Jurkat, Clone E6-1 (cell line): ENCODE measurements around the gene MMP24.

Source experiments
- DNase-seq: peaks from one replicate; pipeline ENCODE4 v3.0.0-alpha.2; 2011; ENCODE audit warnings: low read depth, low spot score
- H3K4me3 ChIP-seq: 2 replicates; pipeline ENCODE4 v1.5.1; 2011; ENCODE audit warnings: mild to moderate bottlenecking, low read length, control low read depth, moderate library complexity

The MMP24 gene

GRCh38 chr20:35215066-35215956 lies 11.2 kb upstream of the MMP24 start:
- DNase-seq = no peak
- H3K4me3 ChIP-seq = no peak overlapping the region

DNA sequence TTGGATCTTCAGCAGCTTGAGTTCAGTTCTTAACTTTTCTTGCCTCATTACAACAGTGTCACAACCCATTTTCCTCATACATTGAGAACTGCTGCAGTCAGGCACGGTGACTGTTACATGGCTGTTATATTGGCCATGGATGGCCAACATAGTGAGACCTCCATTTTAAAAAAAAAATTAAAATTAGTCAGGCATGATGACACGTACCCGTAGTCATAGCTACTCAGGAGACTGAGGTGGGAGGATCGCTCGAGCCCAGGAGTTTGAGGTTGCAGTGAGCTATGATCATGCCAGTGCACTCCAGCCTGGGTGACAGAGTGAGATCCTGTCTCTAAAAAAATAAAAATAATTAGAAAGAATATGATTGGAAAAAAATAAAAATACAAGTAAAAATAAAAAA lies 9.9 kb upstream of the MMP24 start:
- DNase-seq = no peak
- no peak overlapping the region for H3K4me3 ChIP-seq

- H3K4me3 ChIP-seq = no peak overlapping the region
- DNase-seq = peak; percentile 9
Measured at GRCh38 chr20:35223941-35224340, 2.5 kb upstream of the MMP24 start.

DNA sequence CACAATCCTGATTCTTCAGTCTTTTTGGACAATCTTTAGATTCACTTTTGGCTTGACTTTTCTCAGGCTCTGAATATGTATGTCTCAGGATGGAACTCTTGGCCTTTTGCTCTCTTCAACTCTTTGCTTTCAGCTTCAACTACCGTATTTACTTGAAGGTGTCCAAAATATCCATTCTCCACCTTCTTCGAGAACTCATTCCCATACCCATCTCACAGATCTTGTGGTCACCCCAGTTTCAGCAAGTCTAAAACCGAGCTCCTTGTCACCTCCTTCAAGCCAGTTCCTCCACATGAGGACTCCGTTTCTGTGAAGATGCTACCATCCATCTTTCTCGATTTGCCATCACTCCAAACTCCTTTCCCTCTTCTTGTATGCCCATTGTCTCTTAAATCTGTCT lies 2.0 kb upstream of the MMP24 start:
- no peak for DNase-seq
- no peak overlapping the region for H3K4me3 ChIP-seq

- DNase-seq = no peak
- H3K4me3 ChIP-seq = no peak overlapping the region
Measured at GRCh38 chr20:35225319-35226125, 968 bp upstream of the MMP24 start.

- DNase-seq = no peak
- no peak overlapping the region for H3K4me3 ChIP-seq
Measured at GRCh38 chr20:35226884-35227681, 593 bp downstream of the MMP24 start.

GRCh38 chr20:35232575-35232974 lies 6.1 kb downstream of the MMP24 start:
- H3K4me3 ChIP-seq = no peak overlapping the region
- DNase-seq = no peak

- no peak overlapping the region for H3K4me3 ChIP-seq
- no peak for DNase-seq
Measured at GRCh38 chr20:35235881-35236280, 9.4 kb downstream of the MMP24 start.

DNA sequence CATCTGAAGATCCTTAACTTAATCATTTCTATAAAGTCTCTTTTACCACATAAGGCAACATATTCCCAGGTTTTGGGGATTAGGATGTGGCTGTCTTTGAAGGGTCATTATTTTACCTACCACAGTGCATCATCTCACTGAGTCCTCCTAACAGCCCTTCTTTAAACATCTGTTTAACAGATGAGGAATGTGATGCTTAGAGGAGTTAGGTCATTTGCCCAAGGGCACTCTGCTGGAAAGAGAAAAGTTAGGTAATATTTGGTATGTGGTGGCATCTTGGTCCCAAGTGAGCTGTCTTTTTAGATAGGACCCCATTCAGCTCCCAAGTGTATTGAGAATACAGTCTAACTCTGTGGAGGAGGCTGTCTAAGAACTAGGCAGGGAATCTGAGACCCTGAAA lies 11.0 kb downstream of the MMP24 start:
- no peak for DNase-seq
- H3K4me3 ChIP-seq = no peak overlapping the region

GRCh38 chr20:35238170-35238569 lies 11.7 kb downstream of the MMP24 start:
- H3K4me3 ChIP-seq = no peak overlapping the region
- no peak for DNase-seq

GRCh38 chr20:35238735-35239134 lies 12.2 kb downstream of the MMP24 start:
- no peak for DNase-seq
- H3K4me3 ChIP-seq = no peak overlapping the region

DNA sequence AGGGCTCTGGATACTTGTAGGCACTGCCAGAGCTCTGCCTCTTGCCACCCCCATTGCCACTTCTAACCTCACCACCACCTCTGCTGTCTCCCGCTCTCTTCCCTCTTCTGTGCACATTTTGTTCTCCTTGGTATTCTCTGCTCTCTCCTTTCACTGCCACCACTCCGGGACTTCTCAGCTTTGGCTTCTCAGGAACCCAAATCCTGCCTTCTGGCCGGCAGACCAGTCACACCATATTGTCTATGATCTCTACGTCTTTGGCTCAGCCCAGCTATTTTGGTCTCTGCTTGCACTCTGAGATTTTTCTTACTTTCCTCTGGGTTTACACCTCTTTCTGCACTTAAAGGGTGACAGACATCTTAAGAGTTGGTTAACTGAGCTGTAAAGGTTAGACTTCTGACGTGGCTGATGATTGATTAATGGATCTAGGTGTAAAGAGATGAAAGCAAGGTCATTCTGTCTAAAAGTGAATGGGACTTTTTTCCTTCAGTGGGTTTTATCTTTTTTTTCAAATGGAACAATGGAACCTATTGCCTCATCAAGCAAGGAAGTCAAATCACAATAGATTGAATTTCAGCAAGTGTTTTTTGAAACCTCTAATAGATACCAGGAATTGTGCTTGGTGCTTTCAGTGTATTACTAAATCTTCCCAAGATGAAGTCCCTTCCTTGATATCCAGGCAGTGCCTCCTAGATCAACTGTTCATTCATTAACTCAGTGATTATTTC lies 13.8 kb downstream of the MMP24 start:
- H3K4me3 ChIP-seq = no peak overlapping the region
- no peak for DNase-seq

GRCh38 chr20:35240811-35241293 lies 14.4 kb downstream of the MMP24 start:
- no peak overlapping the region for H3K4me3 ChIP-seq
- DNase-seq = no peak

DNA sequence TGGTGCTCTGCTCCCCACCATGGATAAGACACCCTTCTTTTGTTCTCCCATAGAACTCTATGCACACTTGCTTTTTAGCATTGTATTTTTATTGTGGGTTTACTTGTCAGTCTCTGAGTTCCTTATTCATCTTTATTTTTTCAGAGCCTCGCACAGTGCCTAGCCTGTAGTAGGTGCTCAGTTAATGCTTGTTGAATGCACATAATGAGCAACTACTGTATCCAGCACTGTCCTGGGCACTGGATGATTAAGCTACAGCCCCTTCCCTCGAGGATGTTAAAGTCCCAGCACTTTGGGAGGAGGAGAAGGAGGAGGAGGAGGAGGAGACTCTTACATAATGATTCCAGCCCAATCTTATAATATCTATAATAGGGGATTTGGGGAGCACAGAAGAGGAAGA lies 16.8 kb downstream of the MMP24 start:
- no peak for DNase-seq

DNA sequence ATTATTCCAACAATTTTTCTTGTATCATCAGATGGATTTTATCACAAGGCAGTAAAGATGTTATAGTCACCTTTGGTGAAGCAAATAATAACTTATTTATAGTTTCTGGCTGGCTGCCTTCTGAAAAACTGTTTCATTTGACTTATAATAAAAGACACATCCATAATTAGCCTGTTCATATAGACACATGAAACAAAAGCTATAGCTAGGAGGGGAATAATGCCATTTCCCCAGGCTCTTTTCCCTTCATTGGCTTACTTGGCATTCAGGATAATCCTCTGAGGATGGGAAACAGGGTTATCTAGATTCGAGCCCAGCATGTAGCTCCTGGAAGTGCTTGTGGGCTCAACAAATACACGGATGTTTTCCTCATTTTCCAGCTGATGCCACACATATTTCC lies 17.5 kb downstream of the MMP24 start:
- H3K4me3 ChIP-seq = no peak overlapping the region

More for the DNA sequence above, 16.8 kb downstream of the MMP24 start:
- H3K4me3 ChIP-seq = no peak overlapping the region

GRCh38 chr20:35246723-35247122 lies 20.2 kb downstream of the MMP24 start:
- no peak for DNase-seq

More for the DNA sequence above, 17.5 kb downstream of the MMP24 start:
- DNase-seq = no peak

GRCh38 chr20:35248641-35249475 lies 22.4 kb downstream of the MMP24 start:
- no peak overlapping the region for H3K4me3 ChIP-seq
- no peak for DNase-seq

More at GRCh38 chr20:35246723-35247122, 20.2 kb downstream of the MMP24 start:
- no peak overlapping the region for H3K4me3 ChIP-seq

GRCh38 chr20:35251613-35251940 lies 25.1 kb downstream of the MMP24 start:
- no peak overlapping the region for H3K4me3 ChIP-seq
- no peak for DNase-seq
